ENCODE measurements around the gene ABCC5.

DNA sequence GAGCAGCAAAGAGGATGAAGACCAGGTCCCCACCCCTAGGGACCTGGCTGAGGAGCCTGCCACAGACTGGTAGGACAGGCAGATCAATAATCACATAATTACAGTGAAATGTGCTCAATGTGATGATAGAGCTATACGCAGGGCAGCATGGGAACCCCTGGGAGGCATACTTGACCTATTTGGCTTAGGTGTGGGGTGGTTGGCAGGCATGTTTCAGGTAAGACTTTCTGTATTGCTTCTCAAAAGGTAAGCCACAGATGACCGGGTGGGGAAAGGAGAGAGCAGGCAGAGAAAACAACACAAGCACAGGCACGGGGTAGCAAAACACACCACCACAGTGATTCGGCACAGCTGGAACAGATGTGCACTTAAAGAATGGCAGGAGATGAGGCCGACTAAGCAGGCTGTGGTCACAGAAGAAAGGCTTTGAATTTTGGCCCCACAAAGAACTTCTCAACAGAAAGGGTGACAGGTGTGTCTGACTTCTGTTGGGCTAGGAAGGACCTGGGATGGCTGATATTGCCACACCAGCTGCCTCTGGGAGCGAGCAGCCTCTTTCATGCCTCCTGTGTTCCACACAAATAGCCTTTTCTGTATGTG, 64.1 kb downstream of the ABCC5 start:
- TF ChIP-seq, protein P1, sequence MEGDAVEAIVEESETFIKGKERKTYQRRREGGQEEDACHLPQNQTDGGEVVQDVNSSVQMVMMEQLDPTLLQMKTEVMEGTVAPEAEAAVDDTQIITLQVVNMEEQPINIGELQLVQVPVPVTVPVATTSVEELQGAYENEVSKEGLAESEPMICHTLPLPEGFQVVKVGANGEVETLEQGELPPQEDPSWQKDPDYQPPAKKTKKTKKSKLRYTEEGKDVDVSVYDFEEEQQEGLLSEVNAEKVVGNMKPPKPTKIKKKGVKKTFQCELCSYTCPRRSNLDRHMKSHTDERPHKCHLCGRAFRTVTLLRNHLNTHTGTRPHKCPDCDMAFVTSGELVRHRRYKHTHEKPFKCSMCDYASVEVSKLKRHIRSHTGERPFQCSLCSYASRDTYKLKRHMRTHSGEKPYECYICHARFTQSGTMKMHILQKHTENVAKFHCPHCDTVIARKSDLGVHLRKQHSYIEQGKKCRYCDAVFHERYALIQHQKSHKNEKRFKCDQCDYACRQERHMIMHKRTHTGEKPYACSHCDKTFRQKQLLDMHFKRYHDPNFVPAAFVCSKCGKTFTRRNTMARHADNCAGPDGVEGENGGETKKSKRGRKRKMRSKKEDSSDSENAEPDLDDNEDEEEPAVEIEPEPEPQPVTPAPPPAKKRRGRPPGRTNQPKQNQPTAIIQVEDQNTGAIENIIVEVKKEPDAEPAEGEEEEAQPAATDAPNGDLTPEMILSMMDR (IDR thresholded peaks at IDR 0.05), result no peak
- TF ChIP-seq POLR2A (IDR thresholded peaks at IDR 0.05), result no peak

Data from uterus (tissue), 2 donors.